ENCODE measurements around the gene CARMIL3.
"Not testable (repeated sequence)": the region's sequence is repeated elsewhere in the genome, so short reads cannot be mapped to it uniquely, and the experiment has no call there.

CARMIL3 gene

DNA sequence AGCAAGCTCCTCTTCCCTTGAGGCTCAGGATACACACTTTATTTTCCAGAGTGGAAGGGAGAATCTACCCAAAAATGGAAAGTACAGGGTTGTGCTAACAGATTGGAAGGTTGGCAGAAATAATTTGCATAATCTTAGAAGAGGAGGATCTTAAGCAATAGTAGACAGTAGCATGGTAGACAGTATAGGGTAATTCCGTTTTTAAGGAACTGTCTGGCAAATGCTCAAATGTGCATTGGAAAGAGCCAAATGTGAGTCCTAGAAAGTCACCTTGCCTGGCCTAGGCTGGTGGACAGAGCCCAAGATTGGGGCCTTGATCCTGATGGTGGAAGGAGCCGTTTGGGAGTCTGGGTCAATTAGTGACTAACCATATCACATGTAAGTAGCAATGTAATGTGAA is 13.1 kb upstream of the CARMIL3 start:
- Histone ChIP-seq H3K4me3 (ENCODE audit: low read length) (no peak overlapping the region), H3K9me2 (replicated peaks; ENCODE audit: insufficient read depth, low read length) (no peaks in the 10 kb centered on the region), H3K4me1 (ENCODE audit: low read length) (no peaks in the 10 kb centered on the region), H2AFZ (ENCODE audit: low read length) (no peak overlapping the region), H3K36me3 (replicated peaks; ENCODE audit: insufficient read depth, low read length) (no peaks in the 10 kb centered on the region), H3K79me2 (ENCODE audit: low read length) (no peaks in the 10 kb centered on the region), H4K20me1 (ENCODE audit: insufficient read depth, low read length) (no peaks in the 10 kb centered on the region), H3K27ac (ENCODE audit: low read length) (no peak overlapping the region), H3K27me3 (replicated peaks; ENCODE audit: insufficient read depth, low read length) (no peaks in the 10 kb centered on the region), H3K9me3 (replicated peaks; ENCODE audit: insufficient read depth, low read length) (no peaks in the 10 kb centered on the region), H3K9ac (ENCODE audit: low read length) (no peak overlapping the region), H3K4me2 (ENCODE audit: low read depth, low read length) (no peak overlapping the region), H3F3A (ENCODE audit: insufficient read depth, low read length) (no peaks in the 10 kb centered on the region)
- DNase-seq = no peak
- TF ChIP-seq EZH2 (optimal IDR thresholded peaks at IDR 0.05; ENCODE audit: low read depth, low read length) = no peak
- no peak for TF ChIP-seq EZH2phosphoT487 (IDR thresholded peaks at IDR 0.05; ENCODE audit: low read length)

DNA sequence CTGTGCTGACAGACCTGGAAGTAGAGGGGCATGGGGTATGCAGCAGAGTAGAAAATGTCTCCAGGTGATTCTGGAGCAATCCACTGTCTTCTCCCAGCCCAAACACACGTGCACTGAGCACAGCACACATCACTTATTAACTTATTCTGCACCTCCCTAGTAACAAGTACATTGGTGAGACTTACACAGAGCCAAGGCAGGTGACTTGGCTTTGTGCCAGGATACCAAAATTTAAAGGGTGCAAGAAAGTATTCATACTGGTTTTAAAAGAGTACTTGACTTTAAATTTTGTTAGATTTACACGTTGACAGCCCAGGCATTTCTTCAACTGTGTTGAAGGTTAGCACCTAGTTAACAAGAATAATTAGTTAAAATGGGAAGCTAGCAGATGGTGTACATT is 11.1 kb upstream of the CARMIL3 start:
- no peak overlapping the region for H3K4me3 ChIP-seq (ENCODE audit: low read length)
- H3K4me2 ChIP-seq (ENCODE audit: low read depth, low read length) = no peak overlapping the region
- H3K9me2 ChIP-seq (replicated peaks; ENCODE audit: insufficient read depth, low read length) = no peaks in the 10 kb centered on the region
- H3K36me3 ChIP-seq (replicated peaks; ENCODE audit: insufficient read depth, low read length) = no peaks in the 10 kb centered on the region
- TF ChIP-seq EZH2phosphoT487 (IDR thresholded peaks at IDR 0.05; ENCODE audit: low read length) (no peak), EZH2 (optimal IDR thresholded peaks at IDR 0.05; ENCODE audit: low read depth, low read length) (no peak)
- TF ChIP-seq, protein P1, sequence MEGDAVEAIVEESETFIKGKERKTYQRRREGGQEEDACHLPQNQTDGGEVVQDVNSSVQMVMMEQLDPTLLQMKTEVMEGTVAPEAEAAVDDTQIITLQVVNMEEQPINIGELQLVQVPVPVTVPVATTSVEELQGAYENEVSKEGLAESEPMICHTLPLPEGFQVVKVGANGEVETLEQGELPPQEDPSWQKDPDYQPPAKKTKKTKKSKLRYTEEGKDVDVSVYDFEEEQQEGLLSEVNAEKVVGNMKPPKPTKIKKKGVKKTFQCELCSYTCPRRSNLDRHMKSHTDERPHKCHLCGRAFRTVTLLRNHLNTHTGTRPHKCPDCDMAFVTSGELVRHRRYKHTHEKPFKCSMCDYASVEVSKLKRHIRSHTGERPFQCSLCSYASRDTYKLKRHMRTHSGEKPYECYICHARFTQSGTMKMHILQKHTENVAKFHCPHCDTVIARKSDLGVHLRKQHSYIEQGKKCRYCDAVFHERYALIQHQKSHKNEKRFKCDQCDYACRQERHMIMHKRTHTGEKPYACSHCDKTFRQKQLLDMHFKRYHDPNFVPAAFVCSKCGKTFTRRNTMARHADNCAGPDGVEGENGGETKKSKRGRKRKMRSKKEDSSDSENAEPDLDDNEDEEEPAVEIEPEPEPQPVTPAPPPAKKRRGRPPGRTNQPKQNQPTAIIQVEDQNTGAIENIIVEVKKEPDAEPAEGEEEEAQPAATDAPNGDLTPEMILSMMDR (IDR thresholded peaks at IDR 0.05; ENCODE audit: low read length) = no peak
- H2AFZ ChIP-seq (ENCODE audit: low read length) = no peak overlapping the region
- no peaks in the 10 kb centered on the region for H4K20me1 ChIP-seq (ENCODE audit: insufficient read depth, low read length)
- H3K4me1 ChIP-seq (ENCODE audit: low read length) = no peaks in the 10 kb centered on the region
- H3K9ac ChIP-seq (ENCODE audit: low read length) = no peak overlapping the region
- H3K27ac ChIP-seq (ENCODE audit: low read length) = no peak overlapping the region
- no peaks in the 10 kb centered on the region for H3K9me3 ChIP-seq (replicated peaks; ENCODE audit: insufficient read depth, low read length)
- no peaks in the 10 kb centered on the region for H3K79me2 ChIP-seq (ENCODE audit: low read length)
- H3K27me3 ChIP-seq (replicated peaks; ENCODE audit: insufficient read depth, low read length) = no peaks in the 10 kb centered on the region
- H3F3A ChIP-seq (ENCODE audit: insufficient read depth, low read length) = no peaks in the 10 kb centered on the region
- DNase-seq = no peak

- no peak overlapping the region for H2AFZ ChIP-seq (ENCODE audit: low read length)
- H3K27me3 ChIP-seq (replicated peaks; ENCODE audit: insufficient read depth, low read length) = no peaks in the 10 kb centered on the region
- H3K4me3 ChIP-seq (ENCODE audit: low read length) = no peak overlapping the region
- no peak overlapping the region for H3K9ac ChIP-seq (ENCODE audit: low read length)
- H3K4me1 ChIP-seq (ENCODE audit: low read length) = no peaks in the 10 kb centered on the region
- H3K9me2 ChIP-seq (replicated peaks; ENCODE audit: insufficient read depth, low read length) = no peaks in the 10 kb centered on the region
- no peaks in the 10 kb centered on the region for H3K9me3 ChIP-seq (replicated peaks; ENCODE audit: insufficient read depth, low read length)
- H3K27ac ChIP-seq (ENCODE audit: low read length) = no peak overlapping the region
- H3K4me2 ChIP-seq (ENCODE audit: low read depth, low read length) = no peak overlapping the region
- no peak for DNase-seq
- H3K36me3 ChIP-seq (replicated peaks; ENCODE audit: insufficient read depth, low read length) = no peaks in the 10 kb centered on the region
- no peaks in the 10 kb centered on the region for H3K79me2 ChIP-seq (ENCODE audit: low read length)
- no peaks in the 10 kb centered on the region for H3F3A ChIP-seq (ENCODE audit: insufficient read depth, low read length)
- no peak for TF ChIP-seq EZH2 (optimal IDR thresholded peaks at IDR 0.05; ENCODE audit: low read depth, low read length)
- TF ChIP-seq, protein P1 (IDR thresholded peaks at IDR 0.05; ENCODE audit: low read length) = no peak
- TF ChIP-seq EZH2phosphoT487 (IDR thresholded peaks at IDR 0.05; ENCODE audit: low read length) = no peak
- no peaks in the 10 kb centered on the region for H4K20me1 ChIP-seq (ENCODE audit: insufficient read depth, low read length)
Measured at GRCh38 chr14:24042746-24043145, 9.1 kb upstream of the CARMIL3 start.

GRCh38 chr14:24049002-24049401 is 2.8 kb upstream of the CARMIL3 start:
- not testable (repeated sequence) for H3K27ac ChIP-seq (ENCODE audit: low read length); H3K36me3 ChIP-seq (replicated peaks; ENCODE audit: insufficient read depth, low read length); H4K20me1 ChIP-seq (ENCODE audit: insufficient read depth, low read length); H3K9ac ChIP-seq (ENCODE audit: low read length); H3K9me2 ChIP-seq (replicated peaks; ENCODE audit: insufficient read depth, low read length); H3F3A ChIP-seq (ENCODE audit: insufficient read depth, low read length); H3K4me1 ChIP-seq (ENCODE audit: low read length); DNase-seq; H3K4me2 ChIP-seq (ENCODE audit: low read depth, low read length); H3K9me3 ChIP-seq (replicated peaks; ENCODE audit: insufficient read depth, low read length); H3K79me2 ChIP-seq (ENCODE audit: low read length); H2AFZ ChIP-seq (ENCODE audit: low read length); H3K4me3 ChIP-seq (ENCODE audit: low read length); H3K27me3 ChIP-seq (replicated peaks; ENCODE audit: insufficient read depth, low read length)

GRCh38 chr14:24050753-24051152 is 1.1 kb upstream of the CARMIL3 start:
- not testable (repeated sequence) for H3K9ac ChIP-seq (ENCODE audit: low read length); H3K36me3 ChIP-seq (replicated peaks; ENCODE audit: insufficient read depth, low read length); H3K27me3 ChIP-seq (replicated peaks; ENCODE audit: insufficient read depth, low read length); DNase-seq; H3K27ac ChIP-seq (ENCODE audit: low read length); H3K4me2 ChIP-seq (ENCODE audit: low read depth, low read length); H3K9me2 ChIP-seq (replicated peaks; ENCODE audit: insufficient read depth, low read length); H3K79me2 ChIP-seq (ENCODE audit: low read length); H3K4me1 ChIP-seq (ENCODE audit: low read length); H3K4me3 ChIP-seq (ENCODE audit: low read length); H3K9me3 ChIP-seq (replicated peaks; ENCODE audit: insufficient read depth, low read length); H3F3A ChIP-seq (ENCODE audit: insufficient read depth, low read length); H2AFZ ChIP-seq (ENCODE audit: low read length); H4K20me1 ChIP-seq (ENCODE audit: insufficient read depth, low read length)
